BLaER1 treated with 17β-estradiol and CSF1 and Interleukin-3, amounts not matched to agents 10 nM and 100 nM (cell line): ENCODE results near the gene NUP214.
A peak's percentile ranks its signal among the peaks of the same experiment; 100 is the strongest.

ENCODE experiments used
- H3K27ac ChIP-seq, 11 experiments: shearing (Covaris generic); formaldehyde crosslinking; 2 replicates each; pipeline ENCODE4 v1.8.1; 2022
- H3K27me3 ChIP-seq, 11 experiments: shearing (Covaris generic); formaldehyde crosslinking; 2 replicates each; pipeline ENCODE4 v1.8.1; 2022
- H3K36me3 ChIP-seq, 11 experiments: shearing (Covaris generic); formaldehyde crosslinking; 2 replicates each; pipeline ENCODE4 v1.8.1; 2022
- H3K4me1 ChIP-seq, 10 experiments: shearing (Covaris generic); formaldehyde crosslinking; 2 replicates each; pipeline ENCODE4 v1.8.1; 2022
- H3K4me2 ChIP-seq, 11 experiments: shearing (Covaris generic); formaldehyde crosslinking; 2 replicates each; pipeline ENCODE4 v1.8.1; 2022
- H3K4me3 ChIP-seq, 10 experiments: shearing (Covaris generic); formaldehyde crosslinking; 2 replicates each; pipeline ENCODE4 v1.8.1; 2022
- H3K9ac ChIP-seq, 11 experiments: shearing (Covaris generic); formaldehyde crosslinking; 2 replicates each; pipeline ENCODE4 v1.8.1; 2022
- H3K9me3 ChIP-seq, 11 experiments: shearing (Covaris generic); formaldehyde crosslinking; replicated peaks in 1 of 11; 2 replicates each; pipeline ENCODE4 v1.8.1; 2022
- H4K20me1 ChIP-seq, 11 experiments: shearing (Covaris generic); formaldehyde crosslinking; 2 replicates each; pipeline ENCODE4 v1.8.1; 2022
- Cebpa-rat ChIP-seq, 11 experiments: shearing (Covaris generic); IDR thresholded peaks; 2 replicates each; pipeline ENCODE4 v1.8.1; 2022

Gene NUP214

GRCh38 chr9:131174681-131175239, 49.4 kb downstream of the NUP214 start:
- Histone ChIP-seq H3K9ac (no peak overlapping the region), H3K4me3 (no peak overlapping the region), H3K27ac (no peak overlapping the region)

GRCh38 chr9:131177898-131178297, 52.5 kb downstream of the NUP214 start:
- no peak overlapping the region for H3K27ac ChIP-seq

More at GRCh38 chr9:131174681-131175239, 49.4 kb downstream of the NUP214 start:
- Histone ChIP-seq H3K27me3 (no peaks in the 10 kb centered on the region), H4K20me1 (peaks cover 0 to 47% (median 17%) of the 10 kb centered on the region in 11 experiments; a peak in 14 of 22 replicates), H3K9me3 (peaks cover 0 to 8% (median 0%) of the 10 kb centered on the region in 11 experiments; a peak in 2 of 22 replicates), H3K4me2 (no peak overlapping the region), H3K36me3 (peaks cover 80 to 94% (median 90%) of the 10 kb centered on the region in 11 experiments), H3K4me1 (peaks cover 6 to 32% (median 22%) of the 10 kb centered on the region in 10 experiments)
- TF ChIP-seq Cebpa-rat (IDR thresholded peaks at IDR 0.05) = no peak

GRCh38 chr9:131178382-131178781, 53.0 kb downstream of the NUP214 start:
- Histone ChIP-seq H4K20me1 (peaks cover 0 to 33% (median 14%) of the 10 kb centered on the region in 11 experiments; a peak in 13 of 22 replicates), H3K4me3 (no peak overlapping the region), H3K9me3 (no peaks in the 10 kb centered on the region), H3K4me1 (peaks cover 12 to 38% (median 22%) of the 10 kb centered on the region in 10 experiments), H3K27me3 (no peaks in the 10 kb centered on the region), H3K27ac (no peak overlapping the region), H3K9ac (no peak overlapping the region), H3K4me2 (peak overlapping the region in 5 of 11 experiments; percentile 4 to 60 (median 51); a peak in 2 of 22 replicates), H3K36me3 (peaks cover 90 to 99% (median 96%) of the 10 kb centered on the region in 11 experiments)
- TF ChIP-seq Cebpa-rat (IDR thresholded peaks at IDR 0.05) = no peak

More at GRCh38 chr9:131177898-131178297, 52.5 kb downstream of the NUP214 start:
- Histone ChIP-seq H3K4me3 (no peak overlapping the region), H3K27me3 (no peaks in the 10 kb centered on the region), H3K4me2 (peak overlapping the region in 6 of 11 experiments; percentile 14 to 60 (median 51); a peak in 10 of 22 replicates), H3K9me3 (no peaks in the 10 kb centered on the region), H3K4me1 (peaks cover 12 to 38% (median 22%) of the 10 kb centered on the region in 10 experiments), H4K20me1 (peaks cover 0 to 36% (median 14%) of the 10 kb centered on the region in 11 experiments; a peak in 13 of 22 replicates), H3K9ac (peak overlapping the region in 3 of 11 experiments; percentile 4 to 33 (median 11); a peak in 3 of 22 replicates), H3K36me3 (peaks cover 90 to 99% (median 96%) of the 10 kb centered on the region in 11 experiments)
- TF ChIP-seq Cebpa-rat (IDR thresholded peaks at IDR 0.05) = no peak

- peaks cover 12 to 38% (median 22%) of the 10 kb centered on the region in 10 experiments for H3K4me1 ChIP-seq
- 0 out of 22 replicates have a peak overlapping the region, but pooled peaks of 1 of the 11 experiments have one; percentile 23 for H3K4me2 ChIP-seq
- no peak overlapping the region for H3K27ac ChIP-seq
- peak overlapping the region in 1 of 11 experiments; percentile 4; a peak in 1 of 22 replicates for H3K9ac ChIP-seq
- H4K20me1 ChIP-seq = peaks cover 0 to 33% (median 14%) of the 10 kb centered on the region in 11 experiments; a peak in 13 of 22 replicates
- H3K36me3 ChIP-seq = peaks cover 84 to 99% (median 94%) of the 10 kb centered on the region in 11 experiments
- no peaks in the 10 kb centered on the region for H3K27me3 ChIP-seq
- TF ChIP-seq Cebpa-rat (IDR thresholded peaks at IDR 0.05) = no peak
- no peaks in the 10 kb centered on the region for H3K9me3 ChIP-seq
- no peak overlapping the region for H3K4me3 ChIP-seq
These were observed 53.5 kb downstream of the NUP214 start for GRCh38 chr9:131178926-131179325.

GRCh38 chr9:131179561-131180219, 54.3 kb downstream of the NUP214 start:
- peaks cover 0 to 31% (median 14%) of the 10 kb centered on the region in 11 experiments; a peak in 13 of 22 replicates for H4K20me1 ChIP-seq
- peak overlapping the region in 2 of 11 experiments; percentile 4 to 26; a peak in 2 of 22 replicates for H3K9ac ChIP-seq
- no peak overlapping the region for H3K27ac ChIP-seq
- no peaks in the 10 kb centered on the region for H3K27me3 ChIP-seq
- H3K4me3 ChIP-seq = no peak overlapping the region
- peaks cover 12 to 38% (median 22%) of the 10 kb centered on the region in 10 experiments for H3K4me1 ChIP-seq
- peaks cover 80 to 99% (median 90%) of the 10 kb centered on the region in 11 experiments for H3K36me3 ChIP-seq
- TF ChIP-seq Cebpa-rat (IDR thresholded peaks at IDR 0.05) = no peak
- H3K4me2 ChIP-seq = peak overlapping the region in 5 of 11 experiments; percentile 6 to 47 (median 23); a peak in 9 of 22 replicates
- no peaks in the 10 kb centered on the region for H3K9me3 ChIP-seq

GRCh38 chr9:131180454-131180853, 55.1 kb downstream of the NUP214 start:
- Histone ChIP-seq H3K27me3 (no peaks in the 10 kb centered on the region), H3K9ac (no peak overlapping the region), H3K4me3 (no peak overlapping the region), H3K36me3 (peaks cover 80 to 99% (median 89%) of the 10 kb centered on the region in 11 experiments), H3K4me2 (no peak overlapping the region), H3K9me3 (no peaks in the 10 kb centered on the region), H3K27ac (no peak overlapping the region), H3K4me1 (peaks cover 12 to 38% (median 26%) of the 10 kb centered on the region in 10 experiments), H4K20me1 (peaks cover 0 to 27% (median 14%) of the 10 kb centered on the region in 11 experiments; a peak in 13 of 22 replicates)
- TF ChIP-seq Cebpa-rat (IDR thresholded peaks at IDR 0.05) = no peak

- peaks cover 0 to 33% (median 11%) of the 10 kb centered on the region in 11 experiments; a peak in 13 of 22 replicates for H4K20me1 ChIP-seq
These were observed 55.8 kb downstream of the NUP214 start for GRCh38 chr9:131181091-131181681.

GRCh38 chr9:131185924-131186323, 60.5 kb downstream of the NUP214 start:
- Histone ChIP-seq H3K4me3 (no peak overlapping the region), H3K36me3 (peaks cover 82 to 100% (median 91%) of the 10 kb centered on the region in 11 experiments), H3K4me1 (peaks cover 0 to 14% (median 7%) of the 10 kb centered on the region in 10 experiments; a peak in 10 of 20 replicates), H3K9me3 (no peaks in the 10 kb centered on the region), H3K27me3 (no peaks in the 10 kb centered on the region), H3K4me2 (peak overlapping the region in 3 of 11 experiments; percentile 3 to 40 (median 10); a peak in 5 of 22 replicates), H3K9ac (0 out of 22 replicates have a peak overlapping the region, but pooled peaks of 1 of the 11 experiments have one; percentile 28), H3K27ac (no peak overlapping the region), H4K20me1 (peaks cover 0 to 13% (median 0%) of the 10 kb centered on the region in 11 experiments; a peak in 3 of 22 replicates)
- TF ChIP-seq Cebpa-rat (IDR thresholded peaks at IDR 0.05) = no peak

More at GRCh38 chr9:131181091-131181681, 55.8 kb downstream of the NUP214 start:
- no peak overlapping the region for H3K4me2 ChIP-seq
- no peak overlapping the region for H3K27ac ChIP-seq
- no peaks in the 10 kb centered on the region for H3K9me3 ChIP-seq
- H3K36me3 ChIP-seq = peaks cover 78 to 99% (median 87%) of the 10 kb centered on the region in 11 experiments
- no peak for TF ChIP-seq Cebpa-rat (IDR thresholded peaks at IDR 0.05)
- no peak overlapping the region for H3K4me3 ChIP-seq
- no peak overlapping the region for H3K9ac ChIP-seq
- no peaks in the 10 kb centered on the region for H3K27me3 ChIP-seq
- peaks cover 12 to 38% (median 31%) of the 10 kb centered on the region in 10 experiments for H3K4me1 ChIP-seq
